ENCODE results near the gene IFT88. TPM values are rescaled to one million over a fixed set of nuclear protein-coding genes. Genes with fewer than 3 reads are reported as not detected.
A peak's percentile ranks its signal among the peaks of the same experiment; 100 is the strongest.

IFT88 gene
- polyA plus RNA-seq, 3 donors: 2.9 to 4.5 (median 4.1) TPM

- H3K79me2 ChIP-seq (ENCODE audit: insufficient read depth, low read length): peaks cover 17% of the 10 kb centered on the region
- no peak for TF ChIP-seq CTCF (IDR thresholded peaks at IDR 0.05)
- no peaks in the 10 kb centered on the region for H3K27me3 ChIP-seq (ENCODE audit: control insufficient read depth in 2 of 2, insufficient read depth in 2 of 2, low read length in 2 of 2)
- peak within 1 kb of the TSS; percentile 83 for H2AFZ ChIP-seq (ENCODE audit: insufficient read depth, low read depth, low read length, poor library complexity, severe bottlenecking)
- DNase-seq: peak; percentile 92 to 97 (median 97)
- under 1% methylated on average over 89 of the region's 89 CpGs for WGBS (ENCODE audit: insufficient coverage)
- Mint-ChIP-seq H3K36me3 (no peaks in the 10 kb centered on the region), H3K27me3 (ENCODE audit: low read depth in 3 of 3) (peaks cover 0 to 1% (median 0%) of the 10 kb centered on the region in 3 donors), H3K4me3 (peak within 1 kb of the TSS; percentile 91 to 97), H3K9me3 (peaks cover 0 to 4% (median 1%) of the 10 kb centered on the region in 7 donors), H3K27ac (peak within 1 kb of the TSS; percentile 90 to 95 (median 91)), H3K4me1 (peaks cover 37% of the 10 kb centered on the region)
- H3K4me1 ChIP-seq (ENCODE audit: control insufficient read depth in 1 of 2, insufficient read depth in 2 of 2, low read length in 2 of 2): peaks cover 17 to 32% of the 10 kb centered on the region in 2 donors
- intact Hi-C loops (cut with micrococcal nuclease): loop anchor here (5.0 to 10.0 kb wide), 2 partner anchors 41 to 49 kb away; partner anchors contain the start of gene IFT88 (in 1 of the 2)
- peak within 1 kb of the TSS; percentile 95 for H3K9ac ChIP-seq (ENCODE audit: insufficient read depth, low read length, poor library complexity, severe bottlenecking)
- H3K4me3 ChIP-seq (replicated peaks in 1 of 3; ENCODE audit: low read depth in 2 of 3, low read length in 3 of 3): peak within 1 kb of the TSS; percentile 45 to 86 (median 78)
- peaks cover 0 to 1% of the 10 kb centered on the region in 2 donors for H3K9me3 ChIP-seq (replicated peaks in 1 of 2; ENCODE audit: control insufficient read depth in 1 of 2, insufficient read depth in 1 of 2, low read length in 2 of 2)
- H4K20me1 ChIP-seq (ENCODE audit: insufficient read depth, low read length): no peaks in the 10 kb centered on the region
- H3K27ac ChIP-seq (ENCODE audit: low read depth in 1 of 2, low read length in 2 of 2): peak within 1 kb of the TSS; percentile 97 to 99
- no peaks in the 10 kb centered on the region for H3K36me3 ChIP-seq (replicated peaks in 1 of 2; ENCODE audit: control insufficient read depth in 1 of 2, insufficient read depth in 2 of 2, low read length in 2 of 2)
- H3K4me2 ChIP-seq (replicated peaks; ENCODE audit: extremely low read depth, low read length, poor library complexity, severe bottlenecking): peak within 1 kb of the TSS; percentile 86
Observed at GRCh38 chr13:20525601-20526544, 41.1 kb upstream of the IFT88 start, which contains the start of gene CRYL1. TSS of gene CRYL1 (minus strand) at chr13:20525857. CDS start at chr13:20525794, 63 bp downstream.

- no peaks in the 10 kb centered on the region for H4K20me1 ChIP-seq (ENCODE audit: insufficient read depth, low read length)
- peaks cover 17% of the 10 kb centered on the region for H3K79me2 ChIP-seq (ENCODE audit: insufficient read depth, low read length)
- WGBS (ENCODE audit: insufficient coverage): no CpG with 5 or more reads among the region's 6 CpGs
- peaks cover 0 to 3% of the 10 kb centered on the region in 2 donors for H3K9me3 ChIP-seq (replicated peaks in 1 of 2; ENCODE audit: control insufficient read depth in 1 of 2, insufficient read depth in 1 of 2, low read length in 2 of 2)
- no peaks in the 10 kb centered on the region for H3K27me3 ChIP-seq (ENCODE audit: control insufficient read depth in 2 of 2, insufficient read depth in 2 of 2, low read length in 2 of 2)
- H3K4me1 ChIP-seq (ENCODE audit: control insufficient read depth in 1 of 2, insufficient read depth in 2 of 2, low read length in 2 of 2): peaks cover 14 to 32% of the 10 kb centered on the region in 2 donors
- peak overlapping the region; percentile 43 for H2AFZ ChIP-seq (ENCODE audit: insufficient read depth, low read depth, low read length, poor library complexity, severe bottlenecking)
- TF ChIP-seq CTCF (IDR thresholded peaks at IDR 0.05): no peak
- H3K27ac ChIP-seq (ENCODE audit: low read depth in 1 of 2, low read length in 2 of 2): peak overlapping the region; percentile 97 to 99
- peak overlapping the region; percentile 95 for H3K9ac ChIP-seq (ENCODE audit: insufficient read depth, low read length, poor library complexity, severe bottlenecking)
- Mint-ChIP-seq H3K36me3 (no peaks in the 10 kb centered on the region), H3K27me3 (ENCODE audit: low read depth in 3 of 3) (peaks cover 0 to 1% (median 0%) of the 10 kb centered on the region in 3 donors), H3K27ac (peak overlapping the region; percentile 90 to 95 (median 91)), H3K4me1 (peaks cover 31% of the 10 kb centered on the region), H3K9me3 (peaks cover 0 to 8% (median 3%) of the 10 kb centered on the region in 7 donors), H3K4me3 (peak overlapping the region; percentile 78 to 90)
- peak overlapping the region; percentile 45 to 86 (median 78) for H3K4me3 ChIP-seq (replicated peaks in 1 of 3; ENCODE audit: low read depth in 2 of 3, low read length in 3 of 3)
- no peaks in the 10 kb centered on the region for H3K36me3 ChIP-seq (replicated peaks in 1 of 2; ENCODE audit: control insufficient read depth in 1 of 2, insufficient read depth in 2 of 2, low read length in 2 of 2)
- intact Hi-C loops (cut with micrococcal nuclease): loop anchor here (5.0 to 10.0 kb wide), 2 partner anchors 41 to 48 kb away; partner anchors contain the start of gene IFT88 (in 1 of the 2)
- no peak for DNase-seq
- peak overlapping the region; percentile 86 for H3K4me2 ChIP-seq (replicated peaks; ENCODE audit: extremely low read depth, low read length, poor library complexity, severe bottlenecking)
Observed at GRCh38 chr13:20526664-20527063, 40.3 kb upstream of the IFT88 start.
